ENCODE measurements around the gene IGF1.

DNA sequence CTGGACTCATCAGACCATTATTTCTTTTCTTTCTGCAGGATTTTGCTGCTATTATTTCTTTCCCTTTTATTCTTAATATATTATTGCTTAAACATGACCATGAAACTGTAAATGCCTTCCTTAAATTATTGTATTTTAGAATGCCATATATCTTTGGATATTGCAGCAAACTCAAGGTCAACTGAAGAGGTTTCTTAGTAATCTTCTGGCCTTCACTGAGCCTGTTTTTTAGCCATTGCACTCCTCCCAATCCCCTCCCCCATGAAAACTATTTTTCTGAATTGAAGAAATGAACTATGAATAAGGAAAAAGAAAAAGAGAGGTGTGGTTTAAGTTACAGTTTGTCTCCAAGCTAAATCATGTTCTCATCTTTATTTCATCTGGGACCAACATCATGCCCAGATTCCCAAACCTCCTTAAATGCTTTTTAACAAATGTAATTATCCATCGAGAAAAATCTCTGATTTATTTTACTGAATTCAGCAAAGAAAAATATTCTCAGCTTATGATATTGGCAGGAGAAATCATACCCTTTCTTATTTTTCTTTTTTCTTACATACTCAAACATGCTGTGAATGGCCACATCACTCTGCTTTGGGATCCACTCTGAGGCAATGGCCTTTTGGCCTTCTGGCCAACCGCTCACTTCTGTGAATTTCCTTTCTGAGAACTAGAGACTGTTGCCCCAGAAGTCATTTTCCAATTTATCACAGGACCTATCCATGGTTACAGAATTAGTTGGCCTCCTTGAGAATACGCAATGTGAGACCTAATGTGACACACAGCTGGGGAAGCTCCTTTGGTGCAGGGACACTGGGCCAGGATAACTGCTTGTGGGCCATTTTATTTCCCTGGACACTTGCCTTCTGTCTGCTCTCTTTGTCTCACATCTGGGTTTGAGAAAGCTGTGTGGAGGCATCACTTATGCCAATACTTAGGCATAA, 50.9 kb downstream of the IGF1 start:
- no peak for TF ChIP-seq TEAD4 (IDR thresholded peaks at IDR 0.05; ENCODE audit: borderline replicate concordance, insufficient read depth)
- no peak for TF ChIP-seq JUND (IDR thresholded peaks at IDR 0.05)
- TF ChIP-seq SMC3 (IDR thresholded peaks at IDR 0.05; ENCODE audit: low read depth, low read length) = no peak
- TF ChIP-seq, protein P1, sequence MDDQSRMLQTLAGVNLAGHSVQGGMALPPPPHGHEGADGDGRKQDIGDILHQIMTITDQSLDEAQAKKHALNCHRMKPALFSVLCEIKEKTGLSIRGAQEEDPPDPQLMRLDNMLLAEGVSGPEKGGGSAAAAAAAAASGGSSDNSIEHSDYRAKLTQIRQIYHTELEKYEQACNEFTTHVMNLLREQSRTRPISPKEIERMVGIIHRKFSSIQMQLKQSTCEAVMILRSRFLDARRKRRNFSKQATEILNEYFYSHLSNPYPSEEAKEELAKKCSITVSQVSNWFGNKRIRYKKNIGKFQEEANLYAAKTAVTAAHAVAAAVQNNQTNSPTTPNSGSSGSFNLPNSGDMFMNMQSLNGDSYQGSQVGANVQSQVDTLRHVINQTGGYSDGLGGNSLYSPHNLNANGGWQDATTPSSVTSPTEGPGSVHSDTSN (IDR thresholded peaks at IDR 0.05) = no peak

Measured in SK-N-SH (cell line).